IMR-90 (cell line): ENCODE results near the gene ATXN3L. TPM values are rescaled to one million over a fixed set of nuclear protein-coding genes. Genes with fewer than 3 reads are reported as not detected.

Experiments
- ATAC-seq: fragments of 200-7000 bp; cut with Tn5 transposase; 2 replicates; pipeline ENCODE4 v1.9.1; 2020; ENCODE audit warnings: low read depth, mild to moderate bottlenecking, moderate library complexity
- BruUV-seq: library from RNA; stranded (reverse); fragments of 400-500 nt; replicated peaks from 2 replicates; lab custom pipeline; 2021; lab: Mats Ljungman, UMichigan
- CTCF ChIA-PET: fragments of 300-600 bp; formaldehyde crosslinking; extraction: SDS; loops from one replicate; lab custom pipeline; 2021; ENCODE audit warnings: antibody characterized with exemption; lab: Yijun Ruan, JAX
- POLR2A ChIA-PET: fragments of 300-600 bp; sonication (Branson Sonifier 250); formaldehyde crosslinking; loops from one replicate; lab custom pipeline; 2022; ENCODE audit warnings: antibody characterized with exemption; ENCODE audit not compliant: unreplicated experiment; lab: Charles Lee
- DNase-seq: peaks from one replicate; pipeline ENCODE4 v3.0.0; 2013
- H2AFZ ChIP-seq: replicated peaks from 2 replicates; pipeline ENCODE3; 2013; ENCODE audit warnings: low read length, mild to moderate bottlenecking; ENCODE audit not compliant: poor library complexity
- H2AK5ac ChIP-seq: 2 replicates; pipeline ENCODE4 v1.6.1; 2013; ENCODE audit warnings: low read depth, low read length, inconsistent platforms
- H2AK9ac ChIP-seq: replicated peaks from 2 replicates; pipeline ENCODE3; 2013; ENCODE audit warnings: mild to moderate bottlenecking, low read depth, low read length, moderate library complexity; ENCODE audit not compliant: poor library complexity
- H2BK120ac ChIP-seq: 2 replicates; pipeline ENCODE4 v1.6.1; 2013; ENCODE audit warnings: low read depth, low read length, inconsistent platforms
- H2BK15ac ChIP-seq: 3 replicates; pipeline ENCODE4 v1.6.1; 2013; ENCODE audit warnings: low read depth, low read length, inconsistent platforms
- H2BK20ac ChIP-seq: 2 replicates; pipeline ENCODE4 v1.6.1; 2013; ENCODE audit warnings: low read depth, mild to moderate bottlenecking, inconsistent platforms, low read length, moderate library complexity
- H2BK5ac ChIP-seq: 2 replicates; pipeline ENCODE4 v1.6.1; 2013; ENCODE audit warnings: mild to moderate bottlenecking, low read depth, low read length, inconsistent platforms; ENCODE audit not compliant: poor library complexity, severe bottlenecking
- H3K14ac ChIP-seq: replicated peaks from 2 replicates; pipeline ENCODE4 v1.6.1; 2013; ENCODE audit warnings: low read depth, low read length, inconsistent platforms
- H3K18ac ChIP-seq: 2 replicates; pipeline ENCODE4 v1.6.1; 2013; ENCODE audit warnings: low read depth, low read length, control low read depth
- H3K23ac ChIP-seq: 2 replicates; pipeline ENCODE4 v1.6.1; 2013; ENCODE audit warnings: low read depth, low read length, inconsistent platforms
- H3K27ac ChIP-seq: 2 replicates; pipeline ENCODE4 v1.5.1; 2013; ENCODE audit warnings: mild to moderate bottlenecking, control low read depth, low read length; ENCODE audit not compliant: insufficient read depth
- H3K27me3 ChIP-seq: 2 replicates; pipeline ENCODE4 v1.6.1; 2013; ENCODE audit warnings: low read length; ENCODE audit not compliant: control insufficient read depth, insufficient read depth
- H3K36me3 ChIP-seq: 2 replicates; pipeline ENCODE4 v1.6.1; 2013; ENCODE audit warnings: low read length, mixed read lengths; ENCODE audit not compliant: control insufficient read depth, insufficient read depth
- H3K4ac ChIP-seq: 2 replicates; pipeline ENCODE4 v1.6.1; 2013; ENCODE audit warnings: low read depth, low read length, inconsistent platforms
- H3K4me1 ChIP-seq: 2 replicates; pipeline ENCODE4 v1.6.1; 2013; ENCODE audit warnings: low read length, mixed read lengths; ENCODE audit not compliant: control insufficient read depth, insufficient read depth
- H3K4me2 ChIP-seq: 2 replicates; pipeline ENCODE4 v1.6.1; 2013; ENCODE audit warnings: low read depth, mild to moderate bottlenecking, control low read depth, low read length, moderate library complexity
- H3K4me3 ChIP-seq: 2 replicates; pipeline ENCODE4 v1.5.1; 2013; ENCODE audit warnings: low read depth, mild to moderate bottlenecking, control low read depth, low read length, moderate library complexity; ENCODE audit not compliant: insufficient read depth
- H3K56ac ChIP-seq: 2 replicates; pipeline ENCODE4 v1.6.1; 2013; ENCODE audit warnings: low read length, inconsistent platforms; ENCODE audit not compliant: insufficient read depth; ENCODE audit errors: extremely low read depth
- H3K79me1 ChIP-seq, 2 experiments: 2 replicates each; pipeline ENCODE4 v1.6.1; 2013; ENCODE audit warnings: low read length in 2 of 2, inconsistent platforms in 1 of 2, low read depth in 1 of 2
- H3K9ac ChIP-seq: 2 replicates; pipeline ENCODE4 v1.6.1; 2013; ENCODE audit warnings: low read depth, low read length, control low read depth
- H3K9me1 ChIP-seq: 2 replicates; pipeline ENCODE4 v1.6.1; 2013; ENCODE audit warnings: low read length, inconsistent platforms; ENCODE audit not compliant: insufficient read depth
- H3K9me3 ChIP-seq: 2 replicates; pipeline ENCODE4 v1.6.1; 2013; ENCODE audit warnings: low read length; ENCODE audit not compliant: control insufficient read depth, insufficient read depth
- H4K20me1 ChIP-seq: 2 replicates; pipeline ENCODE4 v1.6.1; 2013; ENCODE audit warnings: low read length, inconsistent platforms; ENCODE audit not compliant: insufficient read depth
- H4K5ac ChIP-seq: 2 replicates; pipeline ENCODE4 v1.6.1; 2013; ENCODE audit warnings: mild to moderate bottlenecking, low read depth, low read length, control low read depth
- H4K8ac ChIP-seq, 2 experiments: 2 replicates each; pipeline ENCODE4 v1.6.1; 2013; ENCODE audit warnings: low read depth in 2 of 2, low read length in 2 of 2, control low read depth in 1 of 2, inconsistent platforms in 1 of 2
- H4K91ac ChIP-seq: 2 replicates; pipeline ENCODE4 v1.6.1; 2013; ENCODE audit warnings: low read depth, low read length, inconsistent platforms; ENCODE audit not compliant: insufficient read depth
- BHLHE40 ChIP-seq: fragments of 150-350 bp; IDR thresholded peaks from 2 replicates; pipeline ENCODE4 v1.6.1; 2016; ENCODE audit warnings: mild to moderate bottlenecking, low read depth, low read length
- CEBPB ChIP-seq: IDR thresholded peaks from 2 replicates; pipeline ENCODE4 v1.6.1; 2012; ENCODE audit warnings: low read depth, low read length, improper control_type of control experiment
- CHD1 ChIP-seq: IDR thresholded peaks from 2 replicates; pipeline ENCODE4 v1.6.1; 2012; ENCODE audit warnings: low read depth, low read length, improper control_type of control experiment
- CTCF ChIP-seq: conservative IDR thresholded peaks from 2 replicates; pipeline ENCODE4 v1.5.1; 2012; ENCODE audit warnings: mild to moderate bottlenecking, low read depth, low read length, improper control_type of control experiment
- ELK1 ChIP-seq: fragments of 150-350 bp; IDR thresholded peaks from 2 replicates; pipeline ENCODE4 v1.6.1; 2016; ENCODE audit warnings: low read depth, mild to moderate bottlenecking, low read length, moderate library complexity, borderline replicate concordance
- FOS ChIP-seq: fragments of 150-350 bp; IDR thresholded peaks from 2 replicates; pipeline ENCODE4 v1.6.1; 2016; ENCODE audit warnings: low read depth, low read length
- MXI1 ChIP-seq: IDR thresholded peaks from 2 replicates; pipeline ENCODE4 v1.6.1; 2012; ENCODE audit warnings: low read depth, mild to moderate bottlenecking, low read length, moderate library complexity, borderline replicate concordance
- NFE2L2 ChIP-seq: fragments of 150-350 bp; IDR thresholded peaks from 2 replicates; pipeline ENCODE4 v1.6.1; 2016; ENCODE audit warnings: low read depth, mild to moderate bottlenecking, low read length
- POLR2A ChIP-seq: IDR thresholded peaks from 2 replicates; pipeline ENCODE4 v1.6.1; 2012; ENCODE audit warnings: mild to moderate bottlenecking, low read depth, low read length
- RCOR1 ChIP-seq: IDR thresholded peaks from 2 replicates; pipeline ENCODE4 v1.6.1; 2012; ENCODE audit warnings: mild to moderate bottlenecking, low read length, improper control_type of control experiment; ENCODE audit not compliant: insufficient replicate concordance
- RFX5 ChIP-seq: IDR thresholded peaks from 2 replicates; pipeline ENCODE4 v1.8.0; 2012; ENCODE audit warnings: low read depth, mild to moderate bottlenecking, low read length, moderate library complexity
- SMC3 ChIP-seq: fragments of 150-350 bp; IDR thresholded peaks from 2 replicates; pipeline ENCODE4 v1.6.1; 2016; ENCODE audit warnings: low read depth, mild to moderate bottlenecking, antibody characterized with exemption, low read length, moderate library complexity
- USF2 ChIP-seq: fragments of 150-350 bp; IDR thresholded peaks from 2 replicates; pipeline ENCODE4 v1.6.1; 2017; ENCODE audit warnings: mild to moderate bottlenecking, antibody characterized with exemption, low read length, low read depth
- WGBS, 2 experiments: methylation state at CpG; one replicate each; pipeline versions ENCODE4 v1.1.5 to v1.1.7; 2013; ENCODE audit warnings: missing lambda C conversion rate in 2 of 2; ENCODE audit not compliant: insufficient read length in 1 of 2; ENCODE audit errors: extremely low coverage in 2 of 2; 5-methylcytosine and 5-hydroxymethylcytosine counted together
- dilution Hi-C: fragments of 300-500 bp; cut with HindIII; formaldehyde crosslinking; loops from one replicate; pipeline ENCODE4 v1.14.3; 2018; ENCODE audit warnings: low sequenced_read_pairs; ENCODE audit not compliant: unreplicated experiment
- in situ Hi-C: fragments of 300-500 bp; cut with MboI; formaldehyde crosslinking; loops from 3 replicates; pipeline ENCODE4 v1.14.3; 2019; ENCODE audit warnings: low sequenced_read_pairs, inconsistent platforms, mixed read lengths
- intact Hi-C: fragments of 100-400 bp; cut with micrococcal nuclease; formaldehyde crosslinking; loops from 2 replicates; pipeline ENCODE4 v1.10.0; 2022
- polyA plus RNA-seq, 3 experiments: library from polyadenylated mRNA; depleted of rRNA; stranded (reverse); fragments of >200 nt; gene quantifications; 2 replicates each; pipeline ENCODE4 v1.2.3, GENCODE V29; 2012; ENCODE audit warnings: low replicate concordance in 1 of 3
- total RNA-seq: library from RNA; depleted of rRNA; stranded (reverse); fragments of >200 nt; gene quantifications from 2 replicates; pipeline ENCODE4 v1.2.3, GENCODE V29; 2012

Gene ATXN3L
- total and polyA plus RNA-seq, 2 of the 4 experiments (the other 2 are of a cell fraction): not detected

- no peaks in the 10 kb centered on the region for H3K36me3 ChIP-seq
- in situ Hi-C loops (no loop called here), intact Hi-C loops (no loop called here), dilution Hi-C loops (no loop called here)
- H3K9ac ChIP-seq: no peak overlapping the region
- no peak overlapping the region for H2AFZ ChIP-seq
- H3K79me1 ChIP-seq: no peaks in the 10 kb centered on the region
- H3K27ac ChIP-seq: no peak overlapping the region
- no CpG with 5 or more reads among the region's 2 CpGs for WGBS, 2 experiments
- no peak overlapping the region for H3K56ac ChIP-seq
- H3K4me1 ChIP-seq: peaks cover 2% of the 10 kb centered on the region
- no peak overlapping the region for H4K5ac ChIP-seq
- no peak overlapping the region for H2BK20ac ChIP-seq
- BruUV-seq: no TSS peak
- no peak overlapping the region for H2BK5ac ChIP-seq
- no peaks in the 10 kb centered on the region for H4K20me1 ChIP-seq
- DNase-seq (no peak), ATAC-seq (no peak)
- no peak overlapping the region for H3K4ac ChIP-seq
- H3K9me1 ChIP-seq: no peaks in the 10 kb centered on the region
- no peaks in the 10 kb centered on the region for H3K9me3 ChIP-seq
- H3K14ac ChIP-seq: no peak overlapping the region
- H4K91ac ChIP-seq: no peak overlapping the region
- H2AK5ac ChIP-seq: no peak overlapping the region
- no peak overlapping the region for H2AK9ac ChIP-seq
- TF ChIP-seq RCOR1: no peak
- no peak for TF ChIP-seq SMC3
- TF ChIP-seq CEBPB: no peak
- no peak for TF ChIP-seq USF2
- TF ChIP-seq BHLHE40: no peak
- TF ChIP-seq CHD1: no peak
- TF ChIP-seq CTCF: no peak
- no peak for TF ChIP-seq RFX5
- no peak for TF ChIP-seq FOS
- no peak for TF ChIP-seq POLR2A
- no peak for TF ChIP-seq MXI1
- no peak for TF ChIP-seq ELK1
- no peak for TF ChIP-seq NFE2L2
- no peak overlapping the region for H3K4me2 ChIP-seq
- no peak overlapping the region for H2BK120ac ChIP-seq
- no peak overlapping the region for H4K8ac ChIP-seq
- H3K18ac ChIP-seq: no peak overlapping the region
- no peak overlapping the region for H2BK15ac ChIP-seq
- no peak overlapping the region for H3K23ac ChIP-seq
- no peaks in the 10 kb centered on the region for H3K27me3 ChIP-seq
- ChIA-PET CTCF (interaction anchor here (1.2 kb wide), 1 partner anchor 12 kb away, joined by 3 read pairs; no protein-coding TSS in a partner anchor), POLR2A (no interaction called here)
- H3K4me3 ChIP-seq: no peak overlapping the region
Observed at GRCh38 chrX:13345438-13345837, 25.6 kb upstream of the ATXN3L start.
